GM23248 (cell line): ENCODE data around the gene RGCC.

ENCODE experiments used
- EZH2 ChIP-seq: fragments of 200-600 bp; sonication (generic); IDR thresholded peaks from 2 replicates; pipeline ENCODE4 v1.6.1; 2018; ENCODE audit warnings: antibody characterized with exemption, mild to moderate bottlenecking; ENCODE audit not compliant: insufficient read depth, poor library complexity, severe bottlenecking
- EZH2phosphoT487 ChIP-seq: fragments of 200-600 bp; sonication (generic); IDR thresholded peaks from 2 replicates; pipeline ENCODE4 v1.6.1; 2018; ENCODE audit warnings: antibody characterized with exemption, moderate library complexity, mild to moderate bottlenecking, low read depth; ENCODE audit not compliant: insufficient read depth

- TF ChIP-seq EZH2 (no peak), EZH2phosphoT487 (no peak)
These were observed 52.6 kb downstream of the RGCC start for GRCh38 chr13:41509971-41510370.
